H9 (cell line): ENCODE results near the gene TEX2. TPM values are rescaled to one million over a fixed set of nuclear protein-coding genes. Genes with fewer than 3 reads are reported as not detected.

Experiments
- DNase-seq: peaks from one replicate; pipeline ENCODE4 v3.0.0-alpha.2; 2017
- H2AFZ ChIP-seq: one replicate; pipeline ENCODE4 v1.6.1; 2013; ENCODE audit warnings: mild to moderate bottlenecking, low read length, control low read depth, moderate library complexity
- H2AK5ac ChIP-seq: 2 replicates; pipeline ENCODE4 v1.6.1; 2013; ENCODE audit warnings: low read length, control low read depth, mixed read lengths; ENCODE audit not compliant: insufficient read length
- H2BK120ac ChIP-seq: one replicate; pipeline ENCODE4 v1.6.1; 2013; ENCODE audit warnings: low read depth, mild to moderate bottlenecking, low read length, control low read depth, inconsistent platforms; ENCODE audit not compliant: poor library complexity, severe bottlenecking
- H2BK12ac ChIP-seq: 2 replicates; pipeline ENCODE4 v1.6.1; 2013; ENCODE audit warnings: low read length, control low read depth, mixed read lengths, low read depth; ENCODE audit not compliant: insufficient read length
- H2BK15ac ChIP-seq: 2 replicates; pipeline ENCODE4 v1.6.1; 2013; ENCODE audit warnings: low read depth, low read length, control low read depth
- H2BK20ac ChIP-seq: one replicate; pipeline ENCODE4 v1.6.1; 2013; ENCODE audit warnings: low read depth, mild to moderate bottlenecking, low read length, control low read depth, inconsistent platforms; ENCODE audit not compliant: poor library complexity, severe bottlenecking
- H2BK5ac ChIP-seq: 2 replicates; pipeline ENCODE4 v1.6.1; 2013; ENCODE audit warnings: low read length, control low read depth, mixed read lengths; ENCODE audit not compliant: insufficient read length
- H3K14ac ChIP-seq: 2 replicates; pipeline ENCODE4 v1.6.1; 2013; ENCODE audit warnings: low read length, control low read depth; ENCODE audit not compliant: insufficient read depth
- H3K18ac ChIP-seq: 2 replicates; pipeline ENCODE4 v1.6.1; 2013; ENCODE audit warnings: low read depth, mild to moderate bottlenecking, mixed read lengths, low read length, control low read depth; ENCODE audit not compliant: insufficient read length
- H3K23ac ChIP-seq: 2 replicates; pipeline ENCODE4 v1.6.1; 2013; ENCODE audit warnings: low read length, control low read depth, mixed read lengths, low read depth; ENCODE audit not compliant: insufficient read length
- H3K23me2 ChIP-seq: 2 replicates; pipeline ENCODE4 v1.6.1; 2013; ENCODE audit warnings: low read depth, mild to moderate bottlenecking, mixed read lengths, low read length, control low read depth; ENCODE audit not compliant: insufficient read length, poor library complexity, severe bottlenecking
- H3K27ac ChIP-seq: 2 replicates; pipeline ENCODE4 v1.5.1; 2013; ENCODE audit warnings: low read length, control low read depth, mixed read lengths, low read depth; ENCODE audit not compliant: insufficient read length
- H3K27me3 ChIP-seq: 2 replicates; pipeline ENCODE4 v1.6.1; 2013; ENCODE audit warnings: low read length, control low read depth, inconsistent platforms; ENCODE audit not compliant: insufficient read depth
- H3K4ac ChIP-seq: 2 replicates; pipeline ENCODE4 v1.6.1; 2013; ENCODE audit warnings: low read depth, mild to moderate bottlenecking, control low read depth, inconsistent platforms, low read length, moderate library complexity
- H3K4me1 ChIP-seq: 2 replicates; pipeline ENCODE4 v1.6.1; 2013; ENCODE audit warnings: low read length, control low read depth, inconsistent platforms; ENCODE audit not compliant: insufficient read depth
- H3K4me2 ChIP-seq: 2 replicates; pipeline ENCODE4 v1.6.1; 2013; ENCODE audit warnings: low read length, control low read depth, mixed read lengths; ENCODE audit not compliant: insufficient read length, insufficient read depth
- H3K56ac ChIP-seq: 2 replicates; pipeline ENCODE4 v1.6.1; 2013; ENCODE audit warnings: low read depth, mild to moderate bottlenecking, mixed read lengths, low read length, control low read depth; ENCODE audit not compliant: insufficient read length
- H3K79me1 ChIP-seq: 2 replicates; pipeline ENCODE4 v1.6.1; 2013; ENCODE audit warnings: low read depth, mild to moderate bottlenecking, moderate library complexity, low read length, control low read depth, inconsistent platforms; ENCODE audit not compliant: insufficient read depth, poor library complexity, severe bottlenecking
- H3K79me2 ChIP-seq: 2 replicates; pipeline ENCODE4 v1.6.1; 2013; ENCODE audit warnings: low read length, control low read depth, inconsistent platforms; ENCODE audit not compliant: insufficient read depth
- H3K9ac ChIP-seq: 2 replicates; pipeline ENCODE4 v1.6.1; 2013; ENCODE audit warnings: low read length, control low read depth, mixed read lengths; ENCODE audit not compliant: insufficient read length; ENCODE audit errors: extremely low read depth
- H3K9me3 ChIP-seq: one replicate; pipeline ENCODE4 v1.6.1; 2013; ENCODE audit warnings: low read depth, low read length, inconsistent platforms; ENCODE audit not compliant: control insufficient read depth
- H3T11ph ChIP-seq: one replicate; pipeline ENCODE4 v1.6.1; 2013; ENCODE audit warnings: mild to moderate bottlenecking, low read length, control low read depth, inconsistent platforms
- H4K20me1 ChIP-seq: one replicate; pipeline ENCODE4 v1.6.1; 2013; ENCODE audit not compliant: control insufficient read depth, insufficient read length, insufficient read depth
- H4K5ac ChIP-seq: 2 replicates; pipeline ENCODE4 v1.6.1; 2013; ENCODE audit warnings: low read depth, mild to moderate bottlenecking, mixed read lengths, low read length, control low read depth; ENCODE audit not compliant: insufficient read length
- H4K8ac ChIP-seq: replicated peaks from 2 replicates; pipeline ENCODE4 v1.6.1; 2013; ENCODE audit warnings: low read length, control low read depth, mixed read lengths, low read depth; ENCODE audit not compliant: insufficient read length
- H4K91ac ChIP-seq: 2 replicates; pipeline ENCODE4 v1.6.1; 2013; ENCODE audit warnings: low read depth, mild to moderate bottlenecking, moderate library complexity, mixed read lengths, low read length, control low read depth; ENCODE audit not compliant: insufficient read length
- H3K27ac Mint-ChIP-seq, 3 experiments: 2 replicates in 2 of 3; 3 replicates in 1 of 3; pipeline ENCODE4 v1.8.0; 2020 to 2021; ENCODE audit warnings: mixed read lengths in 3 of 3, mild to moderate bottlenecking in 1 of 3, moderate library complexity in 1 of 3
- H3K27me3 Mint-ChIP-seq: 2 replicates; pipeline ENCODE4 v1.8.0; 2021; ENCODE audit warnings: low read depth, mild to moderate bottlenecking, moderate library complexity, mixed read lengths
- H3K36me3 Mint-ChIP-seq, 3 experiments: 2 replicates in 2 of 3; 3 replicates in 1 of 3; pipeline ENCODE4 v1.8.0; 2020 to 2021; ENCODE audit warnings: low read depth in 3 of 3, mixed read lengths in 3 of 3; ENCODE audit not compliant: insufficient read depth in 1 of 3
- H3K4me1 Mint-ChIP-seq, 2 experiments: 2 replicates each; pipeline ENCODE4 v1.8.0; 2020; ENCODE audit warnings: mixed read lengths in 2 of 2
- H3K4me3 Mint-ChIP-seq, 2 experiments: 2 replicates in 1 of 2; 3 replicates in 1 of 2; pipeline ENCODE4 v1.8.0; 2020 to 2021; ENCODE audit warnings: mild to moderate bottlenecking in 2 of 2, mixed read lengths in 2 of 2, moderate library complexity in 1 of 2
- H3K9me3 Mint-ChIP-seq, 2 experiments: 2 replicates in 1 of 2; 3 replicates in 1 of 2; pipeline ENCODE4 v1.8.0; 2020; ENCODE audit warnings: mild to moderate bottlenecking in 2 of 2, mixed read lengths in 2 of 2, moderate library complexity in 1 of 2
- WGBS: extraction: QIAGEN DNeasy Blood & Tissue Kit; methylation state at CpG from one replicate; pipeline ENCODE4 v1.1.7; 2013; ENCODE audit warnings: missing lambda C conversion rate, low lambda C conversion rate, mixed read lengths; ENCODE audit not compliant: insufficient read length; ENCODE audit errors: extremely low coverage; 5-methylcytosine and 5-hydroxymethylcytosine counted together
- total RNA-seq: library from RNA; stranded (reverse); gene quantifications from 2 replicates; pipeline ENCODE4 v1.2.1, GENCODE V29; 2021
- TF ChIP-seq, protein P1 (sequence below): fragments of 200-600 bp; sonication (generic); conservative IDR thresholded peaks from 3 replicates; pipeline ENCODE4 v1.8.0; 2021; ENCODE audit warnings: antibody characterized with exemption, mild to moderate bottlenecking

The TEX2 gene
- total RNA-seq, 1 experiment from 2014 or later = 12.2 TPM

GRCh38 chr17:64111831-64112230, 151.2 kb downstream of the TEX2 start:
- Mint-ChIP-seq H3K27ac (no peak overlapping the region), H3K4me1 (peaks cover 7 to 16% of the 10 kb centered on the region in 2 experiments), H3K36me3 (no peaks in the 10 kb centered on the region), H3K9me3 (no peaks in the 10 kb centered on the region), H3K4me3 (no peak overlapping the region), H3K27me3 (no peaks in the 10 kb centered on the region)
- Histone ChIP-seq H2AFZ (no peak overlapping the region), H3K56ac (no peak overlapping the region), H3K9ac (no peak overlapping the region), H3K23me2 (no peaks in the 10 kb centered on the region), H2AK5ac (no peak overlapping the region), H3K4me1 (no peaks in the 10 kb centered on the region; the same call in 1 of the 2 replicates), H2BK120ac (no peak overlapping the region), H3K27me3 (no peaks in the 10 kb centered on the region), H3K79me1 (no peaks in the 10 kb centered on the region), H2BK15ac (no peak overlapping the region), H3T11ph (no peak overlapping the region), H2BK12ac (no peak overlapping the region), H3K18ac (no peak overlapping the region), H4K8ac (no peak overlapping the region), H3K9me3 (no peaks in the 10 kb centered on the region), H4K5ac (no peak overlapping the region), H2BK20ac (no peak overlapping the region), H3K14ac (no peak overlapping the region), H3K23ac (no peak overlapping the region), H4K91ac (no peak overlapping the region), H4K20me1 (no peaks in the 10 kb centered on the region), H3K79me2 (no peaks in the 10 kb centered on the region), H3K4me2 (no peak overlapping the region), H3K27ac (no peak overlapping the region), H3K4ac (no peak overlapping the region), H2BK5ac (no peak overlapping the region)
- WGBS = no CpG with 5 or more reads among the region's 4 CpGs
- no peak for DNase-seq
- TF ChIP-seq, protein P1, sequence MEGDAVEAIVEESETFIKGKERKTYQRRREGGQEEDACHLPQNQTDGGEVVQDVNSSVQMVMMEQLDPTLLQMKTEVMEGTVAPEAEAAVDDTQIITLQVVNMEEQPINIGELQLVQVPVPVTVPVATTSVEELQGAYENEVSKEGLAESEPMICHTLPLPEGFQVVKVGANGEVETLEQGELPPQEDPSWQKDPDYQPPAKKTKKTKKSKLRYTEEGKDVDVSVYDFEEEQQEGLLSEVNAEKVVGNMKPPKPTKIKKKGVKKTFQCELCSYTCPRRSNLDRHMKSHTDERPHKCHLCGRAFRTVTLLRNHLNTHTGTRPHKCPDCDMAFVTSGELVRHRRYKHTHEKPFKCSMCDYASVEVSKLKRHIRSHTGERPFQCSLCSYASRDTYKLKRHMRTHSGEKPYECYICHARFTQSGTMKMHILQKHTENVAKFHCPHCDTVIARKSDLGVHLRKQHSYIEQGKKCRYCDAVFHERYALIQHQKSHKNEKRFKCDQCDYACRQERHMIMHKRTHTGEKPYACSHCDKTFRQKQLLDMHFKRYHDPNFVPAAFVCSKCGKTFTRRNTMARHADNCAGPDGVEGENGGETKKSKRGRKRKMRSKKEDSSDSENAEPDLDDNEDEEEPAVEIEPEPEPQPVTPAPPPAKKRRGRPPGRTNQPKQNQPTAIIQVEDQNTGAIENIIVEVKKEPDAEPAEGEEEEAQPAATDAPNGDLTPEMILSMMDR = no peak
